PFSK-1 (cell line): ENCODE results near the gene ST7L.

Experiments
- TAF1 ChIP-seq: IDR thresholded peaks from 2 replicates; pipeline ENCODE4 v1.6.1; 2012; ENCODE audit warnings: low read length, control low read depth, borderline replicate concordance; ENCODE audit not compliant: insufficient read depth
- TF ChIP-seq, protein P1 (sequence below), 2 experiments: IDR thresholded peaks; 2 replicates each; pipeline versions ENCODE4 v1.6.1 to v1.8.0; 2011 to 2012; ENCODE audit warnings: low read depth in 2 of 2, low read length in 2 of 2, control low read depth in 1 of 2, inconsistent platforms in 1 of 2, mild to moderate bottlenecking in 1 of 2, moderate library complexity in 1 of 2; ENCODE audit not compliant: insufficient read depth in 1 of 2

DNA sequence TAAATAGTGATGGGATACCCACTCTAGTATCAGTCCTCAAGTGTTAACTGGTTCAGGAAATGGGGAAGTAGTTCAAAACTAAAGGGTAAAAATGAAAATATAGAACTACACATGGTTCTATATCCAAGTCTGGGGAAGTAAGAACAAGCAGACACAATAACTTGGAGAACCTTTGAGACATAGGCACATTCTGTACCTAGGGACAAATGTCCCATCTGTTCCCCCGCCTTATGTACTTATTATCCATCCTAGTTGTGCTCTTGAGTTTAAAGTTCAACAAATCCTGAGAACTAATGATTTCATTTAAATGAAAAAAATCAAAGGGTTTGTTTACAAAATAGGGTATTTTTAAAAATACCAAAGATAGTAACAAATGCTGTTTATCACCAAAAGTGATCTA, 77.6 kb downstream of the ST7L start:
- TF ChIP-seq TAF1, result no peak
- TF ChIP-seq, protein P1, sequence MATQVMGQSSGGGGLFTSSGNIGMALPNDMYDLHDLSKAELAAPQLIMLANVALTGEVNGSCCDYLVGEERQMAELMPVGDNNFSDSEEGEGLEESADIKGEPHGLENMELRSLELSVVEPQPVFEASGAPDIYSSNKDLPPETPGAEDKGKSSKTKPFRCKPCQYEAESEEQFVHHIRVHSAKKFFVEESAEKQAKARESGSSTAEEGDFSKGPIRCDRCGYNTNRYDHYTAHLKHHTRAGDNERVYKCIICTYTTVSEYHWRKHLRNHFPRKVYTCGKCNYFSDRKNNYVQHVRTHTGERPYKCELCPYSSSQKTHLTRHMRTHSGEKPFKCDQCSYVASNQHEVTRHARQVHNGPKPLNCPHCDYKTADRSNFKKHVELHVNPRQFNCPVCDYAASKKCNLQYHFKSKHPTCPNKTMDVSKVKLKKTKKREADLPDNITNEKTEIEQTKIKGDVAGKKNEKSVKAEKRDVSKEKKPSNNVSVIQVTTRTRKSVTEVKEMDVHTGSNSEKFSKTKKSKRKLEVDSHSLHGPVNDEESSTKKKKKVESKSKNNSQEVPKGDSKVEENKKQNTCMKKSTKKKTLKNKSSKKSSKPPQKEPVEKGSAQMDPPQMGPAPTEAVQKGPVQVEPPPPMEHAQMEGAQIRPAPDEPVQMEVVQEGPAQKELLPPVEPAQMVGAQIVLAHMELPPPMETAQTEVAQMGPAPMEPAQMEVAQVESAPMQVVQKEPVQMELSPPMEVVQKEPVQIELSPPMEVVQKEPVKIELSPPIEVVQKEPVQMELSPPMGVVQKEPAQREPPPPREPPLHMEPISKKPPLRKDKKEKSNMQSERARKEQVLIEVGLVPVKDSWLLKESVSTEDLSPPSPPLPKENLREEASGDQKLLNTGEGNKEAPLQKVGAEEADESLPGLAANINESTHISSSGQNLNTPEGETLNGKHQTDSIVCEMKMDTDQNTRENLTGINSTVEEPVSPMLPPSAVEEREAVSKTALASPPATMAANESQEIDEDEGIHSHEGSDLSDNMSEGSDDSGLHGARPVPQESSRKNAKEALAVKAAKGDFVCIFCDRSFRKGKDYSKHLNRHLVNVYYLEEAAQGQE (IDR thresholded peaks at IDR 0.05; ENCODE audit: insufficient read depth in 1 of 2, low read depth in 2 of 2, low read length in 2 of 2), result no peak
